Upper lobe of left lung (tissue), 6 donors: ENCODE results near the gene MPZL1. TPM values are rescaled to one million over a fixed set of nuclear protein-coding genes. Genes with fewer than 3 reads are reported as not detected.

ENCODE experiments used
- ATAC-seq, 2 donors: fragments of 200-7000 bp; cut with Tn5 transposase; one replicate each; pipeline ENCODE4 v1.9.1; 2022; ENCODE audit warnings: mild to moderate bottlenecking in 2 of 2, moderate library complexity in 2 of 2; ENCODE audit not compliant: low FRiP score in 2 of 2
- DNase-seq, 2 donors: peaks; one replicate each; pipeline ENCODE4 v3.0.0-alpha.2; 2019 to 2020
- H3K27ac ChIP-seq, 4 donors: fragments of 200-600 bp; sonication (generic); one replicate each; pipeline ENCODE4 v1.5.1; 2016 to 2019
- H3K27me3 ChIP-seq, 4 donors: fragments of 200-600 bp; sonication (generic); one replicate each; pipeline ENCODE4 v1.5.1; 2017 to 2019
- H3K36me3 ChIP-seq, 4 donors: fragments of 200-600 bp; sonication (generic); one replicate each; pipeline ENCODE4 v1.5.1; 2016 to 2019
- H3K4me1 ChIP-seq, 4 donors: fragments of 200-600 bp; sonication (generic); one replicate each; pipeline ENCODE4 v1.5.1; 2018 to 2019
- H3K4me3 ChIP-seq, 4 donors: fragments of 200-600 bp; sonication (generic); one replicate each; pipeline ENCODE4 v1.5.1; 2017 to 2019; ENCODE audit warnings: mild to moderate bottlenecking in 2 of 4, moderate library complexity in 1 of 4
- H3K9me3 ChIP-seq, 4 donors: fragments of 200-600 bp; sonication (generic); one replicate each; pipeline ENCODE4 v1.5.1; 2018 to 2019
- CTCF ChIP-seq, 6 experiments: fragments of 450-650 bp in 4 of 6; fragments of 200-600 bp in 2 of 6; sonication (generic) in 2 of 6; IDR thresholded peaks; one replicate each; pipeline ENCODE4 v1.5.1; 2016 to 2019; ENCODE audit warnings: antibody characterized with exemption in 6 of 6
- EP300 ChIP-seq, 4 donors: sonication (generic); formaldehyde crosslinking; IDR thresholded peaks; one replicate each; pipeline ENCODE4 v1.5.1; 2017; ENCODE audit warnings: antibody characterized with exemption in 4 of 4, control low read depth in 2 of 4
- POLR2A ChIP-seq, 4 donors: fragments of 450-650 bp; IDR thresholded peaks; one replicate each; pipeline ENCODE4 v1.5.1; 2016 to 2017; ENCODE audit warnings: antibody characterized with exemption in 4 of 4, mild to moderate bottlenecking in 2 of 4
- POLR2AphosphoS5 ChIP-seq, 2 donors: sonication (generic); formaldehyde crosslinking; IDR thresholded peaks; one replicate each; pipeline ENCODE4 v1.5.1; 2017; ENCODE audit warnings: antibody characterized with exemption in 2 of 2
- WGBS, 2 donors: methylation state at CpG; one replicate each; pipeline ENCODE4 v1.1.5; 2017 to 2018; 5-methylcytosine and 5-hydroxymethylcytosine counted together
- total RNA-seq, 6 donors: library from RNA; depleted of rRNA in 4 of 6; stranded (reverse); fragments of >200 nt in 4 of 6; gene quantifications; one replicate each; pipeline versions ENCODE4 v1.1.0 to v1.2.1, GENCODE V29; 2016 to 2021
- donor health status: DM: no; HTN: no; CAD: no; lungs with moderate emphysema.
- donor health status: DM: no; HTN: yes; CAD: no; lungs with severe emphysema.

Gene MPZL1
- total RNA-seq: 10 to 100 TPM; 28.3 to 80.6 (median 65.4) TPM

GRCh38 chr1:167721617-167722151, at the start of gene MPZL1:
Gene MPZL1, plus strand, starts transcription at chr1:167721982. Its CDS starts 170 bp downstream, at chr1:167722152.
- peaks cover 25 to 30% (median 27%) of the 10 kb centered on the region in 4 donors for H3K4me1 ChIP-seq
- TF ChIP-seq EP300 (IDR thresholded peaks at IDR 0.05) (no peak), POLR2AphosphoS5 (IDR thresholded peaks at IDR 0.05) (peak; percentile 73 to 75), POLR2A (IDR thresholded peaks at IDR 0.05) (peak; percentile 2 to 92 (median 62))
- peak; percentile 96 to 97 for DNase-seq
- 0% methylated on average over 22 to 29 of the region's 52 CpGs for WGBS, 2 donors
- no peaks in the 10 kb centered on the region for H3K36me3 ChIP-seq
- no peaks in the 10 kb centered on the region for H3K27me3 ChIP-seq
- peak within 1 kb of the TSS; percentile 91 to 99 (median 94) for H3K4me3 ChIP-seq
- ATAC-seq: peak; percentile 97 to 99
- H3K9me3 ChIP-seq: no peaks in the 10 kb centered on the region
- peak within 1 kb of the TSS; percentile 84 to 96 (median 93) for H3K27ac ChIP-seq

GRCh38 chr1:167672831-167673230, 49.0 kb upstream of the MPZL1 start:
- ATAC-seq (no peak), DNase-seq (no peak)
- H3K9me3 ChIP-seq: no peaks in the 10 kb centered on the region
- no peak overlapping the region for H3K27ac ChIP-seq
- no peak overlapping the region for H3K4me3 ChIP-seq
- no peaks in the 10 kb centered on the region for H3K36me3 ChIP-seq
- H3K27me3 ChIP-seq: no peaks in the 10 kb centered on the region
- WGBS, 2 donors: 68 to 93% methylated on average over 4 of the region's 4 CpGs
- TF ChIP-seq POLR2AphosphoS5 (IDR thresholded peaks at IDR 0.05) (no peak), POLR2A (IDR thresholded peaks at IDR 0.05) (no peak)
- H3K4me1 ChIP-seq: peaks cover 0 to 27% (median 19%) of the 10 kb centered on the region in 4 donors

GRCh38 chr1:167673265-167673664, 48.5 kb upstream of the MPZL1 start:
- no peaks in the 10 kb centered on the region for H3K36me3 ChIP-seq
- no peaks in the 10 kb centered on the region for H3K9me3 ChIP-seq
- no peaks in the 10 kb centered on the region for H3K27me3 ChIP-seq
- no peak overlapping the region for H3K27ac ChIP-seq
- no peak for DNase-seq
- ATAC-seq: no peak
- no peak overlapping the region for H3K4me3 ChIP-seq
- WGBS, 2 donors: 63 to 84% methylated on average over 4 of the region's 4 CpGs
- TF ChIP-seq CTCF (IDR thresholded peaks at IDR 0.05): no peak
- no peak for TF ChIP-seq EP300 (IDR thresholded peaks at IDR 0.05)
- TF ChIP-seq POLR2AphosphoS5 (IDR thresholded peaks at IDR 0.05): no peak
- peaks cover 0 to 27% (median 18%) of the 10 kb centered on the region in 4 donors for H3K4me1 ChIP-seq

GRCh38 chr1:167674156-167674555, 47.6 kb upstream of the MPZL1 start:
- H3K9me3 ChIP-seq: no peaks in the 10 kb centered on the region
- WGBS, 2 donors: 69 to 80% methylated on average over 2 of the region's 2 CpGs
- no peak for TF ChIP-seq CTCF (IDR thresholded peaks at IDR 0.05)
- H3K4me3 ChIP-seq: no peak overlapping the region
- no peaks in the 10 kb centered on the region for H3K36me3 ChIP-seq
- DNase-seq: no peak
- H3K4me1 ChIP-seq: peaks cover 0 to 25% (median 16%) of the 10 kb centered on the region in 4 donors
- no peak overlapping the region for H3K27ac ChIP-seq
- ATAC-seq: no peak
- H3K27me3 ChIP-seq: no peaks in the 10 kb centered on the region

GRCh38 chr1:167675440-167675839, 46.3 kb upstream of the MPZL1 start:
- no peaks in the 10 kb centered on the region for H3K9me3 ChIP-seq
- H3K27ac ChIP-seq: no peak overlapping the region
- 82 to 91% methylated on average over 5 of the region's 5 CpGs for WGBS, 2 donors
- no peaks in the 10 kb centered on the region for H3K27me3 ChIP-seq
- DNase-seq (no peak), ATAC-seq (no peak)
- no peaks in the 10 kb centered on the region for H3K36me3 ChIP-seq
- H3K4me1 ChIP-seq: peaks cover 3 to 20% (median 6%) of the 10 kb centered on the region in 4 donors
- TF ChIP-seq CTCF (IDR thresholded peaks at IDR 0.05) (no peak), POLR2AphosphoS5 (IDR thresholded peaks at IDR 0.05) (no peak), POLR2A (IDR thresholded peaks at IDR 0.05) (no peak), EP300 (IDR thresholded peaks at IDR 0.05) (no peak)
- H3K4me3 ChIP-seq: no peak overlapping the region
